ENCODE data around the gene ST8SIA1.

The ST8SIA1 gene

GRCh38 chr12:22310709-22311108 lies 23.8 kb downstream of the ST8SIA1 start:
- Histone ChIP-seq H3K9me2 (replicated peaks; ENCODE audit: control insufficient read depth, low read length) (no peaks in the 10 kb centered on the region), H3F3A (ENCODE audit: control insufficient read depth, insufficient read depth) (no peaks in the 10 kb centered on the region), H3K36me3 (ENCODE audit: control insufficient read depth, low read length) (no peaks in the 10 kb centered on the region), H3K4me1 (ENCODE audit: control insufficient read depth, low read length) (no peaks in the 10 kb centered on the region), H3K27me3 (ENCODE audit: control insufficient read depth, low read length) (no peaks in the 10 kb centered on the region), H3K4me2 (ENCODE audit: low read length) (no peak overlapping the region), H3K27ac (ENCODE audit: low read depth, low read length) (no peak overlapping the region), H3K9me3 (ENCODE audit: control insufficient read depth, insufficient read depth, low read length) (no peaks in the 10 kb centered on the region), H3K4me3 (ENCODE audit: low read length) (no peak overlapping the region), H4K20me1 (ENCODE audit: control insufficient read depth, insufficient read depth, low read depth, low read length) (no peaks in the 10 kb centered on the region), H3K79me2 (ENCODE audit: control insufficient read depth, low read length) (no peaks in the 10 kb centered on the region)
- TF ChIP-seq CTCF (IDR thresholded peaks at IDR 0.05; ENCODE audit: low read depth, low read length, poor library complexity, severe bottlenecking): no peak
- no peak for TF ChIP-seq EZH2phosphoT487 (IDR thresholded peaks at IDR 0.05; ENCODE audit: borderline replicate concordance, low read length)

DNA sequence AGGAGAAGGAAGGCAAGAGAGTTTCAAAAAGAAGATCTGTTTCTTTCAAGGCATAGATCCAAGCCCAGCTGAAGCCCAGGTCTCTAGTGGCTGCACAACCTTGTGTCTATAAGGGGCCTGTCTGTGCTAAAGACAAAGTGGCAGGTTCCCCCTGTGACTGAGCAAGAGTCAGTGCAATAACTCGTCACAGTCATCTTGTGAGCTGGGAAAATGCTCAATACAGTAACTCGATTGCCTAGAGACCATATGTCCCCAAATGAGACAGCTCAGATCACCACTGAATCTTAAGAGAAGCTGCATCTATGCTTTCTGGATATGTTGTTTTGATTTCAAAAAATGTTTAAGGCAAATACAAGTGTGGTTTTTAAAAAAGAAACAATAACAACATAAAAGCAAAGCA lies 24.2 kb downstream of the ST8SIA1 start:
- TF ChIP-seq CTCF (IDR thresholded peaks at IDR 0.05; ENCODE audit: low read depth, low read length, poor library complexity, severe bottlenecking) (no peak), EZH2phosphoT487 (IDR thresholded peaks at IDR 0.05; ENCODE audit: borderline replicate concordance, low read length) (no peak)
- Histone ChIP-seq H3K27ac (ENCODE audit: low read depth, low read length) (no peak overlapping the region), H3K36me3 (ENCODE audit: control insufficient read depth, low read length) (no peaks in the 10 kb centered on the region), H3K4me1 (ENCODE audit: control insufficient read depth, low read length) (no peaks in the 10 kb centered on the region), H3K27me3 (ENCODE audit: control insufficient read depth, low read length) (no peaks in the 10 kb centered on the region), H3K9me2 (replicated peaks; ENCODE audit: control insufficient read depth, low read length) (no peaks in the 10 kb centered on the region), H3K79me2 (ENCODE audit: control insufficient read depth, low read length) (no peaks in the 10 kb centered on the region), H3K4me3 (ENCODE audit: low read length) (no peak overlapping the region), H4K20me1 (ENCODE audit: control insufficient read depth, insufficient read depth, low read depth, low read length) (no peaks in the 10 kb centered on the region), H3K4me2 (ENCODE audit: low read length) (no peak overlapping the region), H3F3A (ENCODE audit: control insufficient read depth, insufficient read depth) (no peaks in the 10 kb centered on the region), H3K9me3 (ENCODE audit: control insufficient read depth, insufficient read depth, low read length) (no peaks in the 10 kb centered on the region)

- TF ChIP-seq CTCF (IDR thresholded peaks at IDR 0.05; ENCODE audit: low read depth, low read length, poor library complexity, severe bottlenecking) (no peak), EZH2phosphoT487 (IDR thresholded peaks at IDR 0.05; ENCODE audit: borderline replicate concordance, low read length) (no peak)
- no peak overlapping the region for H3K27ac ChIP-seq (ENCODE audit: low read depth, low read length)
- no peaks in the 10 kb centered on the region for H3K79me2 ChIP-seq (ENCODE audit: control insufficient read depth, low read length)
- H3K9me2 ChIP-seq (replicated peaks; ENCODE audit: control insufficient read depth, low read length): no peaks in the 10 kb centered on the region
- H3K4me1 ChIP-seq (ENCODE audit: control insufficient read depth, low read length): no peaks in the 10 kb centered on the region
- H3K9me3 ChIP-seq (ENCODE audit: control insufficient read depth, insufficient read depth, low read length): no peaks in the 10 kb centered on the region
- no peak overlapping the region for H3K4me3 ChIP-seq (ENCODE audit: low read length)
- H3K36me3 ChIP-seq (ENCODE audit: control insufficient read depth, low read length): no peaks in the 10 kb centered on the region
- H4K20me1 ChIP-seq (ENCODE audit: control insufficient read depth, insufficient read depth, low read depth, low read length): no peaks in the 10 kb centered on the region
- no peaks in the 10 kb centered on the region for H3F3A ChIP-seq (ENCODE audit: control insufficient read depth, insufficient read depth)
- H3K4me2 ChIP-seq (ENCODE audit: low read length): no peak overlapping the region
- H3K27me3 ChIP-seq (ENCODE audit: control insufficient read depth, low read length): no peaks in the 10 kb centered on the region
These were observed 26.7 kb downstream of the ST8SIA1 start for GRCh38 chr12:22307811-22308210.

DNA sequence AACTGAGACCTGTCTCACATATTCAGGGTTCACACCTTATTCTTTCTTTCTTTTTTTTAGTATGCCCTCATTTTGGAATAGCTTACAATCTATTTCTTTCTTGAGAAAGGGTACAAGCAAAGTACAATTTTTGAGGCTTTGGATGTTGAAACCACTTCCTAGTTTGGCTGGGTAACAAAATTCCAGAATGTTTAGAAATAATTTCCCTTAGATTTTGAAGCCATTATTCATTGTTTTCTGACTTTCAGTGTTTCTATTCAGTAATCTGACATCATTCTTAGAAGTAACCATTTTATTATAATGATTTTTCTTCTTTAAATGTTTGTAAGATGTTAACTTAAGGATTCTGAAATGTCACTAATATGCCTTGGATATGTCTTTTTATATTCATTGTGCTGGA lies 28.2 kb downstream of the ST8SIA1 start:
- TF ChIP-seq CTCF (IDR thresholded peaks at IDR 0.05; ENCODE audit: low read depth, low read length, poor library complexity, severe bottlenecking) (no peak), EZH2phosphoT487 (IDR thresholded peaks at IDR 0.05; ENCODE audit: borderline replicate concordance, low read length) (no peak)
- H3K27me3 ChIP-seq (ENCODE audit: control insufficient read depth, low read length): no peaks in the 10 kb centered on the region
- no peaks in the 10 kb centered on the region for H3K4me1 ChIP-seq (ENCODE audit: control insufficient read depth, low read length)
- H3K79me2 ChIP-seq (ENCODE audit: control insufficient read depth, low read length): no peaks in the 10 kb centered on the region
- no peaks in the 10 kb centered on the region for H3K9me2 ChIP-seq (replicated peaks; ENCODE audit: control insufficient read depth, low read length)
- no peak overlapping the region for H3K27ac ChIP-seq (ENCODE audit: low read depth, low read length)
- H3K4me3 ChIP-seq (ENCODE audit: low read length): no peak overlapping the region
- H4K20me1 ChIP-seq (ENCODE audit: control insufficient read depth, insufficient read depth, low read depth, low read length): no peaks in the 10 kb centered on the region
- H3K9me3 ChIP-seq (ENCODE audit: control insufficient read depth, insufficient read depth, low read length): no peaks in the 10 kb centered on the region
- H3F3A ChIP-seq (ENCODE audit: control insufficient read depth, insufficient read depth): no peaks in the 10 kb centered on the region
- no peak overlapping the region for H3K4me2 ChIP-seq (ENCODE audit: low read length)
- H3K36me3 ChIP-seq (ENCODE audit: control insufficient read depth, low read length): no peaks in the 10 kb centered on the region
